HUES48 (cell line): ENCODE data around the gene EIF3D.

Experiments used
- H3K27ac ChIP-seq: one replicate; pipeline ENCODE4 v1.7.0; 2013; ENCODE audit warnings: low read depth, low read length, inconsistent platforms
- H3K27me3 ChIP-seq: 2 replicates; pipeline ENCODE4 v1.6.1; 2013; ENCODE audit warnings: mild to moderate bottlenecking, low read length; ENCODE audit not compliant: control insufficient read depth, insufficient read depth
- H3K36me3 ChIP-seq: 2 replicates; pipeline ENCODE4 v1.6.1; 2013; ENCODE audit warnings: low read length; ENCODE audit not compliant: control insufficient read depth, insufficient read depth
- H3K4me1 ChIP-seq: 2 replicates; pipeline ENCODE4 v1.6.1; 2013; ENCODE audit warnings: mild to moderate bottlenecking, low read length; ENCODE audit not compliant: control insufficient read depth, insufficient read depth
- H3K4me3 ChIP-seq: 2 replicates; pipeline ENCODE4 v1.5.1; 2013; ENCODE audit warnings: mild to moderate bottlenecking, low read depth, low read length
- H3K9ac ChIP-seq: 2 replicates; pipeline ENCODE4 v1.6.1; 2013; ENCODE audit warnings: mild to moderate bottlenecking, low read depth, low read length, moderate library complexity
- H3K9me3 ChIP-seq: 2 replicates; pipeline ENCODE4 v1.6.1; 2013; ENCODE audit warnings: low read length; ENCODE audit not compliant: control insufficient read depth, insufficient read depth

Gene EIF3D

GRCh38 chr22:36564422-36565158 is 35.6 kb upstream of the EIF3D start:
- H3K27me3 ChIP-seq: no peaks in the 10 kb centered on the region

DNA sequence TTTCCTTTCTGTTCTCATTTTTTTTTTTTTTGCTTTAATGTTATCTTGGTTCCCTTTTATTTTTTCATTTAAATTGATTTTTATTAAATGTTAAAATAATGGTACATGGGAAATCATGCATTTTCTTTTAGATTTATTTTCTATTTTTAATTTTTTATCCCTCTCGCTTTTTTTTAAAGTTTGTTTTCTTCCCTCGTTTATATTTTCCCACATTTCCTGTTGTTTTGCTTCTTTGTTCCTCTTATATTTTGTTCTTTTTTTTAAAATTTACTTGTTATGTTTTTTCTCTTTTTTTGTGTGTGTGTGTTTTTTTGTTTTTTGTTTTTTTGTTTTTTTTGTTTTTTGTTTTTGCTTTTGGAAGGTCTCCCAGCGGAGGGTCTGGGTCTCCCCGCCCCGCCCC is 34.9 kb upstream of the EIF3D start:
- Histone ChIP-seq H3K9ac (no peak overlapping the region), H3K36me3 (no peaks in the 10 kb centered on the region), H3K27ac (no peak overlapping the region), H3K27me3 (no peaks in the 10 kb centered on the region), H3K4me3 (no peak overlapping the region), H3K9me3 (no peaks in the 10 kb centered on the region), H3K4me1 (peaks cover 31% of the 10 kb centered on the region)

More at GRCh38 chr22:36564422-36565158, 35.6 kb upstream of the EIF3D start:
- no peaks in the 10 kb centered on the region for H3K9me3 ChIP-seq
- H3K27ac ChIP-seq: no peak overlapping the region
- H3K36me3 ChIP-seq: no peaks in the 10 kb centered on the region
- H3K4me1 ChIP-seq: peaks cover 31% of the 10 kb centered on the region
- no peak overlapping the region for H3K9ac ChIP-seq
- H3K4me3 ChIP-seq: no peak overlapping the region

DNA sequence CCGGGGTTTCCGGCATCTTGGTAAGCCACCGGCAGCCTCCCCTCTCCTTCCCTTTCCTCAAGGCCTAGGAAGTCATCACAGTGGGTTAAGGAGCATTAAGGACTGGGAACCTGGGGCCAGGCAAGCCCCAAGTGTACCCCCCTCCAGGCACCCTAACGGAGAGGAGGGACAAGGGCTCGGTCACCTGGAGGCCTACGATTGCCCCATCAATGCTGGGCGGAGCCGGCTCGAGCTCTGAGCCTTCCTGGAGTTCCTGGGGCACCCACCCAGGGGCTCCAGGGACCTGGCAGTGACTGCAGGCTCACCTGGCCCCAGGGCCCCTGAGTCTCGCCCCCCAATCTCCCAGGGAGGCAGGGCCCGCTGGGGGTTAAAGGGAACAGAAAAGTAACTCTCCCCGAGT is 34.5 kb upstream of the EIF3D start:
- no peaks in the 10 kb centered on the region for H3K27me3 ChIP-seq
- H3K36me3 ChIP-seq: no peaks in the 10 kb centered on the region
- peaks cover 31% of the 10 kb centered on the region for H3K4me1 ChIP-seq
- no peak overlapping the region for H3K27ac ChIP-seq
- no peak overlapping the region for H3K9ac ChIP-seq
- no peaks in the 10 kb centered on the region for H3K9me3 ChIP-seq
- H3K4me3 ChIP-seq: no peak overlapping the region

DNA sequence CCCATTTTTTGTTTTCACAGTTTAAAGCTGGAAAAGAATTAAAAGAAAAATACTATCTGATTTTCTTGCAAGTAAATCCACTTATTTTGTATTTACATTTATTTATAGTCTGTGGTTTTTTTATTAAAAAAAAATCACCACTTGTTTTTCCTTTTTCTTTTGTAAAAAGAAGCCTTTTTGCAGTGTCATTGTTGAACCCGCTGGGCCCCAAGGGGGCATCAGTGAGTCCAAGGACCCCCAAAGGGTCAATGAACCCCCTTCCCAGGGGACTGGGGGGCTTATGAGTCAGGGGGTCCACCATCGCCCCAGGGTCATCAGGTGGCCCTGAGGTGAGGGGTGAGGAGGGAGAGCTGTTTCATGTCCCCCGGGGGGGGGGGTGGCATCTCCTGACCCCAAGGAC is 34.0 kb upstream of the EIF3D start:
- H3K9ac ChIP-seq: no peak overlapping the region

GRCh38 chr22:36562261-36562835 is 33.4 kb upstream of the EIF3D start:
- no peak overlapping the region for H3K27ac ChIP-seq
- H3K9ac ChIP-seq: no peak overlapping the region
- peaks cover 31% of the 10 kb centered on the region for H3K4me1 ChIP-seq
- no peaks in the 10 kb centered on the region for H3K36me3 ChIP-seq
- no peaks in the 10 kb centered on the region for H3K27me3 ChIP-seq
- H3K4me3 ChIP-seq: no peak overlapping the region
- no peaks in the 10 kb centered on the region for H3K9me3 ChIP-seq

More for the DNA sequence above, 34.0 kb upstream of the EIF3D start:
- Histone ChIP-seq H3K27ac (no peak overlapping the region), H3K9me3 (no peaks in the 10 kb centered on the region), H3K36me3 (no peaks in the 10 kb centered on the region), H3K4me1 (peaks cover 31% of the 10 kb centered on the region), H3K4me3 (no peak overlapping the region), H3K27me3 (no peaks in the 10 kb centered on the region)

GRCh38 chr22:36561291-36561811 is 32.4 kb upstream of the EIF3D start:
- no peaks in the 10 kb centered on the region for H3K36me3 ChIP-seq
- H3K4me3 ChIP-seq: no peak overlapping the region
- H3K27me3 ChIP-seq: no peaks in the 10 kb centered on the region
- H3K4me1 ChIP-seq: peaks cover 31% of the 10 kb centered on the region
- no peak overlapping the region for H3K9ac ChIP-seq
- H3K27ac ChIP-seq: no peak overlapping the region
- H3K9me3 ChIP-seq: no peaks in the 10 kb centered on the region

DNA sequence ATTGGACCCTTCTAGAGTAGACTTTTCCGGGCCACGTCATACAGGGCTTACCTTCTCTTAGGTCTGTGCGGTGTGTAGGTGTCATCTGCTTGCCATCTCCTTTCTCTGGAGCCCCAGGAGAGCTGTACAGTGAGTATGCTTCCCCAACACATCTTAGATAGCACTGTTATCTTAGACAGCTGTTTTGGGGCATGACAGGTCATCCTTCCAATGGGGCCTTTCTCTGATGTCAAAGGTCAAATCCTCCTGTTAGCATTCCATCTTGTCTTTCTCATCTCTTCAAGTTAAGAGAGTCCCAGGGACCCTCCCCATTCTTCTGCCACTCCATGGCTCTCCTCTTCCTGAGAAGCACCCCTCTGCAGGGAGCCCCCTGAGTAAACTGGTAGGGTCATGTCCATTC is 31.0 kb upstream of the EIF3D start:
- Histone ChIP-seq H3K27ac (no peak overlapping the region), H3K27me3 (no peaks in the 10 kb centered on the region), H3K36me3 (no peaks in the 10 kb centered on the region), H3K4me1 (peaks cover 31% of the 10 kb centered on the region), H3K9ac (no peak overlapping the region), H3K9me3 (no peaks in the 10 kb centered on the region), H3K4me3 (no peak overlapping the region)

DNA sequence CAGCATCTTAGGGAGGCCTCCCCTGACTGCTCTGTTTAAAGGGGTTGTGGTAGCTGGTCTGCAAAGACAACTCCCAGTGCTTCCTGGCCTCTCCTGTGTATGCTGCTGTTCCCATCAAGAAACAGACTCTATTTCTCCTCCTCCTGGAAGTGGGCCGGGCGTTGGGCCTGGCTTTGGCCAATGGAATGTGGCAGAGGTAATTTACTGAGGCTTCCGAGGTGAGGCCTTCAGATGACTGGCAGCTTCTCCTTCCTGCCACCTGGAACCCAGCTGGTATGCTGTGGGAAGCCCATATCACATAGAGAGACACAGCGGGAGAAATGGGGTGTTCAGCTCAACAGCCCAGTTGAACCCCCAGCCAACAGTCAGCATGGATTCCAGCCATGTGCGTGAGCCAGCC is 25.1 kb upstream of the EIF3D start:
- no peaks in the 10 kb centered on the region for H3K4me1 ChIP-seq
- no peak overlapping the region for H3K9ac ChIP-seq
- H3K36me3 ChIP-seq: no peaks in the 10 kb centered on the region
- no peaks in the 10 kb centered on the region for H3K27me3 ChIP-seq
- no peak overlapping the region for H3K27ac ChIP-seq
- H3K9me3 ChIP-seq: no peaks in the 10 kb centered on the region
- H3K4me3 ChIP-seq: no peak overlapping the region

- Histone ChIP-seq H3K9ac (no peak overlapping the region), H3K4me3 (no peak overlapping the region), H3K27ac (no peak overlapping the region), H3K27me3 (no peaks in the 10 kb centered on the region), H3K4me1 (no peaks in the 10 kb centered on the region), H3K9me3 (no peaks in the 10 kb centered on the region), H3K36me3 (no peaks in the 10 kb centered on the region)
Observed at GRCh38 chr22:36552289-36552688, 23.3 kb upstream of the EIF3D start.

- Histone ChIP-seq H3K36me3 (no peaks in the 10 kb centered on the region), H3K4me1 (no peaks in the 10 kb centered on the region; the same call in 1 of the 2 replicates), H3K27me3 (no peaks in the 10 kb centered on the region), H3K4me3 (no peak overlapping the region), H3K27ac (no peak overlapping the region), H3K9ac (no peak overlapping the region), H3K9me3 (no peaks in the 10 kb centered on the region)
Observed at GRCh38 chr22:36550701-36551495, 21.9 kb upstream of the EIF3D start.

DNA sequence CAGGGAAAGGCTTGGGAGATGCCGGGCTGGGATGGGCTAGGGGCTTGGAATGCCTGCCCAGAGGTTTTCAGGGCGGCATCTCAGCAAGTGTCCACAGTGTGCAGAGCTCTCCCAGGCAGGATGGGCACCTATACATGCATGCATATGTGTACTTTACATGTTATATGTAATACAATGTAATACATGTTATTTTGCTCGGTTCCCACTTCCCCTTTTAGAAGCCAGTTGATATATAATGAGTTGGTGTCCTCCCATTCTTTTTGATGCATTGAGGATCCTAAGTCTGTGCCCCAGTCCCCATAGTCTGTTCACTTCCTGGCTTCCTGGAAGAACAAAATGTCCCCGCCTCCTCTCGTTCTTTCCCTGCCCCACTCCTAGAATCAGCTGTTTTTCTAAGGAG is 20.1 kb upstream of the EIF3D start:
- H3K9me3 ChIP-seq: no peaks in the 10 kb centered on the region
- H3K4me1 ChIP-seq: no peaks in the 10 kb centered on the region; the same call in 1 of the 2 replicates
- no peak overlapping the region for H3K4me3 ChIP-seq
- H3K27ac ChIP-seq: no peak overlapping the region
- H3K36me3 ChIP-seq: no peaks in the 10 kb centered on the region
- H3K27me3 ChIP-seq: peaks cover 3% of the 10 kb centered on the region
- no peak overlapping the region for H3K9ac ChIP-seq
